ENCODE measurements around the gene C1orf74. TPM values are rescaled to one million over a fixed set of nuclear protein-coding genes. Genes with fewer than 3 reads are reported as not detected.

The C1orf74 gene
- polyA plus RNA-seq, 1 of the 3 experiments (the other 2 are of a cell fraction): 1.5 TPM

GRCh38 chr1:209733409-209734192 is 50.8 kb downstream of the C1orf74 start:
- Histone ChIP-seq H2AFZ (ENCODE audit: low read depth) (no peak overlapping the region), H3K4me1 (ENCODE audit: control insufficient read depth in 1 of 2, insufficient read depth in 2 of 2, low read depth in 1 of 2, low read length in 1 of 2) (peaks cover 0 to 6% of the 10 kb centered on the region in 2 experiments; a peak in 2 of 4 replicates), H3K79me2 (ENCODE audit: insufficient read depth) (no peaks in the 10 kb centered on the region), H3F3A (replicated peaks; ENCODE audit: insufficient read depth) (no peaks in the 10 kb centered on the region), H3K4me3 (ENCODE audit: low read depth in 2 of 2, low read length in 1 of 2) (no peak overlapping the region), H3K27me3 (ENCODE audit: insufficient read depth) (no peaks in the 10 kb centered on the region), H3K9ac (no peak overlapping the region), H4K20me1 (ENCODE audit: insufficient read depth) (no peaks in the 10 kb centered on the region), H3K36me3 (replicated peaks in 1 of 2; ENCODE audit: control insufficient read depth in 1 of 2, insufficient read depth in 2 of 2, low read length in 1 of 2) (no peaks in the 10 kb centered on the region), H3K4me2 (peak overlapping the region; percentile 10; the same call in 1 of the 2 replicates), H3K27ac (ENCODE audit: low read depth in 2 of 2, low read length in 1 of 2) (peak overlapping the region in 1 of 2 experiments; percentile 46; a peak in 1 of 4 replicates), H3K9me2 (no peaks in the 10 kb centered on the region), H3K9me3 (no peaks in the 10 kb centered on the region)
- no peak for DNase-seq
- CTCF ChIA-PET: interaction anchor here (1.2 kb wide), 1 partner anchor 29 kb away, joined by 4 read pairs; the partner anchor contains the start of gene HSD11B1
- TF ChIP-seq RAD21 (IDR thresholded peaks at IDR 0.05; ENCODE audit: low read length) (no peak), MAX (IDR thresholded peaks at IDR 0.05; ENCODE audit: low read depth) (no peak), TAF1 (IDR thresholded peaks at IDR 0.05; ENCODE audit: borderline replicate concordance, low read depth, low read length) (no peak), RXRA (IDR thresholded peaks at IDR 0.05; ENCODE audit: borderline replicate concordance, low read depth) (no peak), SMC3 (IDR thresholded peaks at IDR 0.05; ENCODE audit: low read depth, low read length) (no peak), CTCF (IDR thresholded peaks at IDR 0.05) (no peak), MXI1 (IDR thresholded peaks at IDR 0.05; ENCODE audit: low read depth, low read length) (no peak), FOXM1 (IDR thresholded peaks at IDR 0.05; ENCODE audit: low read depth) (no peak), POLR2AphosphoS5 (IDR thresholded peaks at IDR 0.05; ENCODE audit: low read depth, low read length) (no peak), USF2 (IDR thresholded peaks at IDR 0.05; ENCODE audit: borderline replicate concordance, low read depth, low read length) (no peak), TCF12 (IDR thresholded peaks at IDR 0.05) (no peak), NFIC (IDR thresholded peaks at IDR 0.05; ENCODE audit: borderline replicate concordance) (no peak), TEAD4 (IDR thresholded peaks at IDR 0.05; ENCODE audit: borderline replicate concordance, insufficient read depth) (no peak), FOXJ3 (CRISPR knock-in tag; IDR thresholded peaks at IDR 0.05) (no peak), ELF1 (IDR thresholded peaks at IDR 0.05) (no peak), IRF3 (IDR thresholded peaks at IDR 0.05; ENCODE audit: low read depth, low read length) (no peak), RFX5 (IDR thresholded peaks at IDR 0.05; ENCODE audit: low read length) (no peak), NRF1 (IDR thresholded peaks at IDR 0.05; ENCODE audit: low read depth, low read length) (no peak), FOSL2 (IDR thresholded peaks at IDR 0.05; ENCODE audit: borderline replicate concordance, low read depth) (no peak)
- TF ChIP-seq, protein P1, sequence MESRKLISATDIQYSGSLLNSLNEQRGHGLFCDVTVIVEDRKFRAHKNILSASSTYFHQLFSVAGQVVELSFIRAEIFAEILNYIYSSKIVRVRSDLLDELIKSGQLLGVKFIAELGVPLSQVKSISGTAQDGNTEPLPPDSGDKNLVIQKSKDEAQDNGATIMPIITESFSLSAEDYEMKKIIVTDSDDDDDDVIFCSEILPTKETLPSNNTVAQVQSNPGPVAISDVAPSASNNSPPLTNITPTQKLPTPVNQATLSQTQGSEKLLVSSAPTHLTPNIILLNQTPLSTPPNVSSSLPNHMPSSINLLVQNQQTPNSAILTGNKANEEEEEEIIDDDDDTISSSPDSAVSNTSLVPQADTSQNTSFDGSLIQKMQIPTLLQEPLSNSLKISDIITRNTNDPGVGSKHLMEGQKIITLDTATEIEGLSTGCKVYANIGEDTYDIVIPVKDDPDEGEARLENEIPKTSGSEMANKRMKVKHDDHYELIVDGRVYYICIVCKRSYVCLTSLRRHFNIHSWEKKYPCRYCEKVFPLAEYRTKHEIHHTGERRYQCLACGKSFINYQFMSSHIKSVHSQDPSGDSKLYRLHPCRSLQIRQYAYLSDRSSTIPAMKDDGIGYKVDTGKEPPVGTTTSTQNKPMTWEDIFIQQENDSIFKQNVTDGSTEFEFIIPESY (IDR thresholded peaks at IDR 0.05; ENCODE audit: borderline replicate concordance, low read depth): no peak
- POLR2A ChIA-PET: no interaction called here
- 72% methylated on average over 3 of the region's 3 CpGs for WGBS (ENCODE audit: low lambda C conversion rate)
